Loucy (cell line): ENCODE results near the gene FIGNL2.

Experiments used
- H2AFZ ChIP-seq: fragments of 200-600 bp; sonication (generic); 2 replicates; pipeline ENCODE4 v1.6.0; 2016; ENCODE audit warnings: antibody characterized with exemption, mild to moderate bottlenecking, low read length, moderate library complexity
- H3F3A ChIP-seq: fragments of 200-600 bp; 2 replicates; pipeline ENCODE4 v1.6.0; 2016; ENCODE audit warnings: antibody characterized with exemption, low read depth, mild to moderate bottlenecking
- H3K27me3 ChIP-seq: fragments of 200-600 bp; sonication (generic); 2 replicates; pipeline ENCODE4 v1.6.1; 2014; ENCODE audit warnings: low read length, mild to moderate bottlenecking; ENCODE audit not compliant: insufficient read depth, poor library complexity, severe bottlenecking
- H3K36me3 ChIP-seq: fragments of 200-600 bp; sonication (generic); 2 replicates; pipeline ENCODE4 v1.6.1; 2016; ENCODE audit warnings: low read length; ENCODE audit not compliant: insufficient read depth
- H3K4me1 ChIP-seq: fragments of 200-600 bp; sonication (generic); 2 replicates; pipeline ENCODE4 v1.5.1; 2014; ENCODE audit warnings: low read length, mild to moderate bottlenecking; ENCODE audit not compliant: insufficient read depth, poor library complexity, severe bottlenecking
- H3K4me2 ChIP-seq: fragments of 200-600 bp; sonication (generic); 2 replicates; pipeline ENCODE4 v1.6.0; 2014; ENCODE audit warnings: antibody characterized with exemption, low read length, low read depth, mild to moderate bottlenecking; ENCODE audit not compliant: poor library complexity, severe bottlenecking
- H3K4me3 ChIP-seq: fragments of 200-600 bp; sonication (generic); 2 replicates; pipeline ENCODE4 v1.5.1; 2014; ENCODE audit warnings: low read length, mild to moderate bottlenecking, mixed read lengths; ENCODE audit not compliant: poor library complexity, severe bottlenecking
- H3K79me2 ChIP-seq: fragments of 200-600 bp; sonication (generic); 2 replicates; pipeline ENCODE4 v1.6.1; 2014; ENCODE audit warnings: low read length; ENCODE audit not compliant: insufficient read depth
- H3K9ac ChIP-seq: fragments of 200-600 bp; sonication (generic); 2 replicates; pipeline ENCODE4 v1.6.0; 2014; ENCODE audit warnings: mild to moderate bottlenecking, low read depth, low read length, moderate library complexity; ENCODE audit not compliant: poor library complexity, severe bottlenecking
- H3K9me2 ChIP-seq: fragments of 200-600 bp; sonication (generic); replicated peaks from 2 replicates; pipeline ENCODE4 v1.6.1; 2016; ENCODE audit warnings: low read depth, low read length, mixed read lengths
- H3K9me3 ChIP-seq: fragments of 200-600 bp; sonication (generic); 2 replicates; pipeline ENCODE4 v1.6.1; 2014; ENCODE audit warnings: mild to moderate bottlenecking, antibody characterized with exemption, low read length, low read depth; ENCODE audit not compliant: insufficient read depth
- H4K20me1 ChIP-seq: fragments of 200-600 bp; sonication (generic); 2 replicates; pipeline ENCODE4 v1.6.0; 2014; ENCODE audit warnings: antibody characterized with exemption, low read length, mild to moderate bottlenecking; ENCODE audit not compliant: insufficient read depth, poor library complexity, severe bottlenecking
- CTCF ChIP-seq: fragments of 200-600 bp; sonication (generic); conservative IDR thresholded peaks from 2 replicates; pipeline ENCODE4 v1.5.1; 2014; ENCODE audit warnings: mild to moderate bottlenecking, antibody characterized with exemption, low read length
- EZH2phosphoT487 ChIP-seq: fragments of 200-600 bp; IDR thresholded peaks from 2 replicates; pipeline ENCODE4 v1.6.1; 2018; ENCODE audit warnings: antibody characterized with exemption, mild to moderate bottlenecking, moderate library complexity, borderline replicate concordance

Gene FIGNL2

GRCh38 chr12:51785906-51786305 lies 62.6 kb downstream of the FIGNL2 start:
- no peaks in the 10 kb centered on the region for H3K9me2 ChIP-seq
- peaks cover 26% of the 10 kb centered on the region for H3K4me1 ChIP-seq
- H4K20me1 ChIP-seq: no peaks in the 10 kb centered on the region
- no peaks in the 10 kb centered on the region for H3F3A ChIP-seq
- no peak overlapping the region for H3K4me3 ChIP-seq
- TF ChIP-seq EZH2phosphoT487 (no peak), CTCF (no peak)
- no peak overlapping the region for H3K4me2 ChIP-seq
- H3K79me2 ChIP-seq: no peaks in the 10 kb centered on the region
- H3K27me3 ChIP-seq: no peaks in the 10 kb centered on the region
- H2AFZ ChIP-seq: no peak overlapping the region
- no peaks in the 10 kb centered on the region for H3K9me3 ChIP-seq
- H3K9ac ChIP-seq: no peak overlapping the region
- H3K36me3 ChIP-seq: no peaks in the 10 kb centered on the region

DNA sequence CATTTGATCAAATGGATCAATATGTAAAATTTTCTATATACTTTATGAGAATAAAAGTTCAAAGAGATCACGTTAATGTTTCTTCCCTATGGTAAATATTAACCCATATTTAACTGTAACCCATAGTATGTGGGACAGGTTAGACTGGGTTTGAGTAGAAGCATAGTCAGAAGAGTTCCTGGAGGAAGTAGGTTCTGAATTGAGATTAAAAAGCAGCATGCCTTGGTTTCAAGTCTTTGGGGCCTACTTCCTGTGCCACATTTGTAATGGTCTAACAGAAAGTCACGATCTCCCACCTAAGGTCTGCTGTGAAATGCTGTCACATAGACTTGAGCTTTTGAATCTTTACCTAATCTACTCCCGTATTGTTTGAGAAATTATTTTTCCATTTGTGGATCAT lies 63.8 kb downstream of the FIGNL2 start:
- Histone ChIP-seq H3K4me2 (peak overlapping the region; percentile 57), H3K27me3 (no peaks in the 10 kb centered on the region), H4K20me1 (no peaks in the 10 kb centered on the region), H2AFZ (peak overlapping the region; percentile 78), H3K9ac (peak overlapping the region; percentile 33), H3K4me3 (peak overlapping the region; percentile 11), H3K79me2 (no peaks in the 10 kb centered on the region), H3K9me2 (no peaks in the 10 kb centered on the region), H3K9me3 (no peaks in the 10 kb centered on the region), H3K36me3 (no peaks in the 10 kb centered on the region), H3F3A (no peaks in the 10 kb centered on the region), H3K4me1 (peaks cover 37% of the 10 kb centered on the region)
- TF ChIP-seq EZH2phosphoT487: no peak
- no peak for TF ChIP-seq CTCF

- Histone ChIP-seq H3F3A (no peaks in the 10 kb centered on the region), H2AFZ (no peak overlapping the region), H3K4me3 (no peak overlapping the region), H3K27me3 (no peaks in the 10 kb centered on the region), H3K4me1 (peaks cover 25% of the 10 kb centered on the region), H4K20me1 (no peaks in the 10 kb centered on the region), H3K79me2 (no peaks in the 10 kb centered on the region), H3K9me2 (no peaks in the 10 kb centered on the region), H3K4me2 (no peak overlapping the region), H3K9me3 (no peaks in the 10 kb centered on the region), H3K9ac (no peak overlapping the region), H3K36me3 (no peaks in the 10 kb centered on the region)
- TF ChIP-seq EZH2phosphoT487: no peak
- TF ChIP-seq CTCF: no peak
These were observed 68.6 kb downstream of the FIGNL2 start for GRCh38 chr12:51779876-51780275.
